Measurements from ENCODE around the gene TBCCD1. TPM values are rescaled to one million over a fixed set of nuclear protein-coding genes. Genes with fewer than 3 reads are reported as not detected.

The TBCCD1 gene
- total RNA-seq, 4 donors from 2014 or later, result 9.9 to 13.2 (median 11.5) TPM

- Histone ChIP-seq H3K36me3 (no peaks in the 10 kb centered on the region), H3K9me3 (no peaks in the 10 kb centered on the region), H3K4me1 (peaks cover 0 to 18% (median 12%) of the 10 kb centered on the region in 4 donors), H3K27me3 (peaks cover 0 to 51% (median 0%) of the 10 kb centered on the region in 4 donors), H3K27ac (replicated peaks in 1 of 4) (no peak overlapping the region), H3K4me3 (no peak overlapping the region)
- TF ChIP-seq CTCF (IDR thresholded peaks at IDR 0.05) (no peak), EP300 (IDR thresholded peaks at IDR 0.05) (no peak), POLR2A (IDR thresholded peaks at IDR 0.05; ENCODE audit: low read depth) (no peak), POLR2AphosphoS5 (IDR thresholded peaks at IDR 0.05) (no peak)
- 59% methylated on average over 6 of the region's 6 CpGs for WGBS
- no peak for DNase-seq (ENCODE audit: extremely low spot score)
- intact Hi-C loops (cut with DNase I), result loop anchor here (10.0 kb wide), 1 partner anchor 551 kb away; no protein-coding TSS in a partner anchor
Observed at GRCh38 chr3:186614266-186614596, 47.1 kb upstream of the TBCCD1 start.

GRCh38 chr3:186613637-186614265, 46.6 kb upstream of the TBCCD1 start:
- no peak for DNase-seq (ENCODE audit: extremely low spot score)
- TF ChIP-seq CTCF (IDR thresholded peaks at IDR 0.05) (no peak), EP300 (IDR thresholded peaks at IDR 0.05) (no peak), POLR2A (IDR thresholded peaks at IDR 0.05; ENCODE audit: low read depth) (no peak), POLR2AphosphoS5 (IDR thresholded peaks at IDR 0.05) (no peak)
- intact Hi-C loops (cut with DNase I), result loop anchor here (10.0 kb wide), 1 partner anchor 551 kb away; no protein-coding TSS in a partner anchor
- 41% methylated on average over 4 of the region's 4 CpGs for WGBS
- no peaks in the 10 kb centered on the region for H3K9me3 ChIP-seq
- no peaks in the 10 kb centered on the region for H3K36me3 ChIP-seq
- H3K4me1 ChIP-seq, result peaks cover 0 to 18% (median 12%) of the 10 kb centered on the region in 4 donors
- H3K27me3 ChIP-seq, result peaks cover 0 to 47% (median 0%) of the 10 kb centered on the region in 4 donors
- H3K4me3 ChIP-seq, result no peak overlapping the region
- H3K27ac ChIP-seq (replicated peaks in 1 of 4), result no peak overlapping the region

DNA sequence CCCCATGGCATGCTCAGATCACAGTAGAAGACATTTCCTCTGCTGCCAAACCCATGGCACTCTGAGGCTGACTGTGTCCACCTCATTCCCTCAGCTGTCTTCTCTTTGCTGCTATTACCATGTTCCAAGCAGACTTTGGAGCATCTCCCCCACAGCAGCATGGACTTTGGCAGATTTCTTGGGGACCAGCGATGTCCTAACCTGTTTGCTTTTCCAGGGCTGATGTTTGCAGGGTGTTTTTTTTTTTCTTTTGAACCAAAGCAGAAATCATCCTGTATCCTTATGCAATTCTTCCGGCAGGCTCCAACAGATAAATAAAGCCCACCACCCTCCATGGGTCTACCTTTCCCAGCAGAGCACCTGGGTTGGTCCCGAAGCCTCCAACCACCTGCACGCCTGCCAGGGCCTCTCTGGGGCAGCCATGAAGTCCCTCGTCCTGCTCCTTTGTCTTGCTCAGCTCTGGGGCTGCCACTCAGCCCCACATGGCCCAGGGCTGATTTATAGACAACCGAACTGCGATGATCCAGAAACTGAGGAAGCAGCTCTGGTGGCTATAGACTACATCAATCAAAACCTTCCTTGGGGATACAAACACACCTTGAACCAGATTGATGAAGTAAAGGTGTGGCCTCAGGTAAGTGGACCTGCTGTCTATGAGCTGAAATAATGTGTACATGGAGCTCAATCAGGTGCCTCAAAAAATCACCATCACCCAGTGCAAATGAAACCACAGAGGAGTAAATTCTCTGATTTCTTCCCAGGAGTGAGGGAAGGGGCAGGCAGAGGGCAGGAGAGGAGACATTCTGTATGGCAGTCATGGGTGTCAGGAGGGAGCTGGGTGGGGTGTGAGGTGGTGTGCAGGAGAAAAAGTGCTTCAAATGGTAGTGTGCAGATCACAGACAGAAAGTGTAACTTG, 45.8 kb upstream of the TBCCD1 start, which contains the start of gene AHSG:
Gene AHSG, plus strand, starts transcription at position 340 of the 916 bp plus-strand sequence. Its CDS starts 82 bp downstream, at position 422.
- DNase-seq (ENCODE audit: extremely low spot score), result no peak
- Histone ChIP-seq H3K9me3 (no peaks in the 10 kb centered on the region), H3K4me1 (peaks cover 0 to 18% (median 12%) of the 10 kb centered on the region in 4 donors), H3K27me3 (peaks cover 0 to 40% (median 0%) of the 10 kb centered on the region in 4 donors), H3K36me3 (no peaks in the 10 kb centered on the region), H3K27ac (replicated peaks in 1 of 4) (no peak within 1 kb of the TSS), H3K4me3 (no peak within 1 kb of the TSS)
- intact Hi-C loops (cut with DNase I), result loop anchor here (10.0 kb wide), 1 partner anchor 552 kb away; no protein-coding TSS in a partner anchor
- TF ChIP-seq EP300 (IDR thresholded peaks at IDR 0.05) (no peak), POLR2AphosphoS5 (IDR thresholded peaks at IDR 0.05) (no peak), POLR2A (IDR thresholded peaks at IDR 0.05; ENCODE audit: low read depth) (no peak), CTCF (IDR thresholded peaks at IDR 0.05) (no peak)
- WGBS, result 84% methylated on average over 6 of the region's 7 CpGs

GRCh38 chr3:186612065-186612464, 44.9 kb upstream of the TBCCD1 start:
- Histone ChIP-seq H3K4me3 (no peak overlapping the region), H3K4me1 (peaks cover 0 to 13% (median 7%) of the 10 kb centered on the region in 4 donors), H3K9me3 (no peaks in the 10 kb centered on the region), H3K27ac (replicated peaks in 1 of 4) (no peak overlapping the region), H3K27me3 (peaks cover 0 to 30% (median 0%) of the 10 kb centered on the region in 4 donors), H3K36me3 (no peaks in the 10 kb centered on the region)
- WGBS, result 74% methylated on average over 5 of the region's 5 CpGs
- TF ChIP-seq EP300 (IDR thresholded peaks at IDR 0.05) (no peak), CTCF (IDR thresholded peaks at IDR 0.05) (no peak), POLR2AphosphoS5 (IDR thresholded peaks at IDR 0.05) (no peak), POLR2A (IDR thresholded peaks at IDR 0.05; ENCODE audit: low read depth) (no peak)
- intact Hi-C loops (cut with DNase I), result loop anchor here (10.0 kb wide), 1 partner anchor 553 kb away; no protein-coding TSS in a partner anchor
- no peak for DNase-seq (ENCODE audit: extremely low spot score)

All from esophagus muscularis mucosa (tissue), 4 donors.